ENCODE results near the gene RPGRIP1L. TPM values are rescaled to one million over a fixed set of nuclear protein-coding genes. Genes with fewer than 3 reads are reported as not detected.
A peak's percentile ranks its signal among the peaks of the same experiment; 100 is the strongest.

Gene RPGRIP1L
- total RNA-seq, 1 donor from 2014 or later = 4.4 TPM

DNA sequence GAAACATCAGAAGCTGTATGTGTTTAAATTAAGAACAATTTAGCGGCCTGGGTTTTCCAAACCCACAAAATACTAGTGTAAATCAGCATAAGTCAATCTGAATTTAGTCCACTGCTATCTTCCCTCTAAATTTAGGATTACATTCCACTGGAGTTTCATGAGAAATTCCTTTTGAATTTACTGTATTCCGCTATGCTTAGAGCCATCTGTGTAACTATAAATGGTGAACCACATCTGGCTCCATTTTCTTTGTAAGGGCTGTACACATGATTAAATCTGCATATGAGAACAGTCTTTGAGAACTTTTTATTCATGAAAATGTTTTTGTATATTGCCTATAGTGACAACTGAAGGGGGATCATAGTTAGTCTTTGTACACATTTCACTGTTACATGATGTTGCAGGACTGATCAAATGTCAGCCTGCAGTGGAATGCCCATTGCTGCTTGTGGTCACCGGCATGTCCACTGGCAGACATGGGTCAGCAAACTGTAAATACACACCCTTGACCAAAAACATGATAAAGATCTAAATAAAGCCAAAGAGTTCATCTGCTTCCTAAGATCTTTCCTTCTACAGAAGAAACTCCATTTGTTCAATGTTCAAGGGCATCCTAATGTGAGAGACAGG lies 36.8 kb downstream of the RPGRIP1L start:
- Histone ChIP-seq H3K4me3 (no peak overlapping the region), H3K9me3 (no peaks in the 10 kb centered on the region), H3K36me3 (no peaks in the 10 kb centered on the region), H3K27ac (no peak overlapping the region), H3K27me3 (no peaks in the 10 kb centered on the region), H3K4me1 (no peaks in the 10 kb centered on the region)
- no peak for TF ChIP-seq POLR2A (IDR thresholded peaks at IDR 0.05)
- TF ChIP-seq, protein P1, sequence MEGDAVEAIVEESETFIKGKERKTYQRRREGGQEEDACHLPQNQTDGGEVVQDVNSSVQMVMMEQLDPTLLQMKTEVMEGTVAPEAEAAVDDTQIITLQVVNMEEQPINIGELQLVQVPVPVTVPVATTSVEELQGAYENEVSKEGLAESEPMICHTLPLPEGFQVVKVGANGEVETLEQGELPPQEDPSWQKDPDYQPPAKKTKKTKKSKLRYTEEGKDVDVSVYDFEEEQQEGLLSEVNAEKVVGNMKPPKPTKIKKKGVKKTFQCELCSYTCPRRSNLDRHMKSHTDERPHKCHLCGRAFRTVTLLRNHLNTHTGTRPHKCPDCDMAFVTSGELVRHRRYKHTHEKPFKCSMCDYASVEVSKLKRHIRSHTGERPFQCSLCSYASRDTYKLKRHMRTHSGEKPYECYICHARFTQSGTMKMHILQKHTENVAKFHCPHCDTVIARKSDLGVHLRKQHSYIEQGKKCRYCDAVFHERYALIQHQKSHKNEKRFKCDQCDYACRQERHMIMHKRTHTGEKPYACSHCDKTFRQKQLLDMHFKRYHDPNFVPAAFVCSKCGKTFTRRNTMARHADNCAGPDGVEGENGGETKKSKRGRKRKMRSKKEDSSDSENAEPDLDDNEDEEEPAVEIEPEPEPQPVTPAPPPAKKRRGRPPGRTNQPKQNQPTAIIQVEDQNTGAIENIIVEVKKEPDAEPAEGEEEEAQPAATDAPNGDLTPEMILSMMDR (IDR thresholded peaks at IDR 0.05) = no peak
- intact Hi-C loops (cut with DNase I) = no loop called here
- no peak for DNase-seq (ENCODE audit: extremely low spot score in 2 of 2)

DNA sequence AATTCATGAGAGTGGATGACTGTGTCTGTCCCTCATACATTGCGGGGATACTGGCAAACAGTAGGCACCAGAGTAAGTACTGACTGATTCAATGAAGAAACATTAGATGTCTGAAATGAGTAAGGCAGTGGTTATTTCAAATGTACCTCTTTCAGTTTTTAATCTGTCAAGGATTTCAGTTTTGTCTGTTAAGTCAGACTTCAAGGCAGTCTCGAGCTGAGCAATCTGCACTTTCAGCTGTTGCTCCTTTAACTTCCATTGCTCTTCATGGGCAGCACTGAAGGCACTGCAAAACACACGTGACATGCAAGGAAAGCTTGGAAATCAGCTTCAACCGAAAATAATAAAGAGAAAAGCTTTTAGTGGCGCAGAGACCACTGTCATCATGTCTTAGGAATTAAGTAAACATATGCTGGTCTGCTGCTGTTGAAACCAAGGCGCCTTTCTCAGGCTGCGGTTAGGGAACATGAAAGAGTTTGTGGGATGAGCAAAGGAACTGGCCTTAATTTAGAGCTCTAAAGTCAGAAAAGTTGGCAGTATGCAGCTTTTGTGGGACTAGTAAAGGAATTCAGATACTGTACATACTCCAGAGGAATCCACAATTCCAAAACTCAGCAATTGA lies 38.8 kb downstream of the RPGRIP1L start:
- intact Hi-C loops (cut with DNase I) = no loop called here
- no peaks in the 10 kb centered on the region for H3K36me3 ChIP-seq
- no peak for TF ChIP-seq POLR2AphosphoS5 (IDR thresholded peaks at IDR 0.05; ENCODE audit: insufficient read depth in 1 of 2, low read depth in 1 of 2)
- TF ChIP-seq, protein P1 (IDR thresholded peaks at IDR 0.05) = no peak
- no peak for TF ChIP-seq POLR2A (IDR thresholded peaks at IDR 0.05)
- no peaks in the 10 kb centered on the region for H3K27me3 ChIP-seq
- no peaks in the 10 kb centered on the region for H3K4me1 ChIP-seq
- H3K27ac ChIP-seq = peak overlapping the region; percentile 32
- no peak for DNase-seq (ENCODE audit: extremely low spot score in 2 of 2)
- peak overlapping the region in 1 of 2 donors; percentile 7 for H3K4me3 ChIP-seq
- no peaks in the 10 kb centered on the region for H3K9me3 ChIP-seq

DNA sequence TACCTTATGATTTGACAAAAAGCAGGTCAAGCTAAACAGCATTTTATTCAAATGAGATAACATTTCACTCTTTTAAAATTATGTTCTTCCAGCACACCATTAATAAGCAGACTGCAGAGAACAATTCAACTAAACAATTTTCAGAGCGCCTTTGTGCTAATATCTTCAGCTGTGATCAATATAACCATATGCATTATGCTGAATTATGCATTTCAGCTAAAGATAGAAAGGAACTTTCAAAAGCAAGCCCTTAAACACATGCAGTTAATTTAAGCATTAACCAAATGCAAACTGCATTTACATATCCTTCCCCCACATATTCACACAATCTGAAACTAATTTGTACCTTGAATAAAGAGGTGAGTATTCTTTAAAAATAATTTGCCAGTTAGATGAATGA lies 41.6 kb downstream of the RPGRIP1L start:
- Histone ChIP-seq H3K9me3 (no peaks in the 10 kb centered on the region), H3K4me3 (no peak overlapping the region), H3K27me3 (no peaks in the 10 kb centered on the region), H3K4me1 (no peaks in the 10 kb centered on the region), H3K36me3 (no peaks in the 10 kb centered on the region), H3K27ac (no peak overlapping the region)
- intact Hi-C loops (cut with DNase I) = no loop called here
- TF ChIP-seq POLR2AphosphoS5 (IDR thresholded peaks at IDR 0.05; ENCODE audit: insufficient read depth in 1 of 2, low read depth in 1 of 2) (no peak), POLR2A (IDR thresholded peaks at IDR 0.05) (no peak)
- TF ChIP-seq, protein P1 (IDR thresholded peaks at IDR 0.05) = no peak
- no peak for DNase-seq (ENCODE audit: extremely low spot score in 2 of 2)

DNA sequence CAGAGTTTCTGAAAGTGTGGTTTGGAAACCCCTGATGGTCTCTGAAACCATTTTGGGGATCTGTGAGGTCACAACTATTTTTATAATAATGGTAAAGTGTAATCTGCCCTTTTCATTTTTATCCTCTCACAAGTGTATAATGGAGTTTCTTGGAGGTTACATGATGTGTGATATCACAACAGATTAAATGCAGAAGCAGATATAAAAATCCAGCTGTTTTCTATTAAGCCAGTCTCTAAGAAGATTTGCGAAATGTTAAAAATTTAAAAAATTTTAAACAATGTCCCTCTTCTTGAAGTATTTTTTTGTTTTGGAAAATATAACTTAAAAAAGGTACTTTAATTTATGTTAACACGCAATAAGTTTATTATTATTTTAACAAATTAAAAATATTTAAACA lies 48.7 kb downstream of the RPGRIP1L start:
- DNase-seq (ENCODE audit: extremely low spot score in 2 of 2) = no peak
- Histone ChIP-seq H3K27ac (no peak overlapping the region), H3K4me1 (no peaks in the 10 kb centered on the region), H3K4me3 (no peak overlapping the region), H3K36me3 (peaks cover 0 to 8% of the 10 kb centered on the region in 2 donors), H3K27me3 (no peaks in the 10 kb centered on the region), H3K9me3 (no peaks in the 10 kb centered on the region)
- TF ChIP-seq POLR2A (IDR thresholded peaks at IDR 0.05) = no peak
- TF ChIP-seq, protein P1 (IDR thresholded peaks at IDR 0.05) = no peak
- no peak for TF ChIP-seq POLR2AphosphoS5 (IDR thresholded peaks at IDR 0.05; ENCODE audit: insufficient read depth in 1 of 2, low read depth in 1 of 2)
- intact Hi-C loops (cut with DNase I) = no loop called here

DNA sequence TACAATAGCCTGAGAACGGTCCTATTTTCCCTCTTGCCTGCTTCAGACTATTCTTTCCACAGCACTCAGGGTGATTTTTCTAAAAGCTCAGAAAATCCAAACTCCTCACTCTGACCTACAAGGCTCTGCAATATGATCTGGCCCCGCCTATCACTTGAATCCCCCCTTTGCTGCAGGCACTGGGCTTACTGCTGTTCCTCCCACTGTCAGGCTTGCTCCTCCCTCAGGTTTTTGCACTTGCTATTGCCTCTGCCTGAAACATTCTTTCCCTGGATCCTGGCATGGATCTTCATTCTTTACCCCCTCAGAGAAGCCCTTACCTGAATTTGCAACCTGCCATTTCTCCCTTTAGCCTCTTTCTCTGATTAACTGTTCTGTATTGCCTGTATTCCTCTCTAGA lies 52.3 kb downstream of the RPGRIP1L start:
- Histone ChIP-seq H3K27ac (no peak overlapping the region), H3K27me3 (no peaks in the 10 kb centered on the region), H3K4me1 (no peaks in the 10 kb centered on the region), H3K36me3 (peaks cover 0 to 8% of the 10 kb centered on the region in 2 donors), H3K9me3 (no peaks in the 10 kb centered on the region), H3K4me3 (no peak overlapping the region)
- DNase-seq (ENCODE audit: extremely low spot score in 2 of 2) = no peak
- intact Hi-C loops (cut with DNase I) = no loop called here
- TF ChIP-seq POLR2A (IDR thresholded peaks at IDR 0.05) = no peak
- no peak for TF ChIP-seq POLR2AphosphoS5 (IDR thresholded peaks at IDR 0.05; ENCODE audit: insufficient read depth in 1 of 2, low read depth in 1 of 2)
- TF ChIP-seq, protein P1 (IDR thresholded peaks at IDR 0.05) = no peak
